HEK293T (cell line): Measurements from ENCODE around the gene ILK.

Experiments
- ARNT ChIP-seq: fragments of 450-650 bp; IDR thresholded peaks from 2 replicates; pipeline ENCODE4 v1.6.1; 2017; ENCODE audit warnings: mild to moderate bottlenecking
- BHLHE40 ChIP-seq: fragments of 450-650 bp; IDR thresholded peaks from 2 replicates; pipeline ENCODE4 v1.6.1; 2016; ENCODE audit warnings: mild to moderate bottlenecking, moderate library complexity, borderline replicate concordance
- FOXA1 ChIP-seq: fragments of 450-650 bp; IDR thresholded peaks from 2 replicates; pipeline ENCODE4 v1.6.1; 2016; ENCODE audit warnings: mild to moderate bottlenecking
- FOXK2 ChIP-seq: fragments of 450-650 bp; IDR thresholded peaks from 2 replicates; pipeline ENCODE4 v1.6.1; 2016; ENCODE audit warnings: mild to moderate bottlenecking
- FOXM1 ChIP-seq: fragments of 450-650 bp; IDR thresholded peaks from 2 replicates; pipeline ENCODE4 v1.6.1; 2017; ENCODE audit warnings: mild to moderate bottlenecking, borderline replicate concordance
- SP1 ChIP-seq: fragments of 450-650 bp; IDR thresholded peaks from 2 replicates; pipeline ENCODE4 v1.6.1; 2017

- no peak for TF ChIP-seq BHLHE40
- no peak for TF ChIP-seq FOXK2
- TF ChIP-seq FOXM1: no peak
- no peak for TF ChIP-seq SP1
- TF ChIP-seq FOXA1: no peak
- no peak for TF ChIP-seq ARNT
Observed at GRCh38 chr11:6563667-6564066, 39.9 kb upstream of the ILK start.
